ENCODE data around the gene GARIN6.
A peak's percentile ranks its signal among the peaks of the same experiment; 100 is the strongest.

GARIN6 gene

DNA sequence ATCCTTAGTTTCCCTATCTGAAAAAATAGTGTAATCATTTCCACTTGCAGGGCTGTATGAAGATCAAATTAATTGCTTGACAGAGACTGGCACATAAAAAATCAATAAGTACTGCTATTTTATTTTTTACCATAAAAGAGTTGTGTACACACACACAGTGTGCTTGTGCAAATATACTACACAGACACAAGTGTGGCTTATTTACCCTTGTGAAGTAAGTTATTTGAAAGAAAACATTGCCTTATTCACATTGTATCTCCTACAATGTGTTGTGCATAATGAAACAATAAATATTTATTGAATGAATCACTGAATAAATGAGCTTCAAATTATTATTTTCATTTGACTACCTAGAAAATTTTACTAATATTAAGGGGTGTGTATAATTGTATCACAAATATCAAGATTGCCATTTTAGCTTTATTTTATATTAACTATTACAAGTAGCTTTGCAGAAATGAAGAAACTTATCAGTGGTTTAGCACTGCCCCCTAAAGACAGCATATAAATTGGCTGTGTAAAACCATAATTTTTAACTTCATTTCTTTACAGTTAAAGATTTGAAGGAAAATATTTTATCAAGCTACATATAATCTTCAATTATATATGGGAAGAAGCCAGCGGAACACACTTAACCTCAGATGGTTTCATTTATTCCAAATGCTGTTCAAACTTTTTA is 11.3 kb downstream of the GARIN6 start:
- H3K4me3 ChIP-seq (ENCODE audit: low read depth, low read length): no peak overlapping the region
- DNase-seq (ENCODE audit: low read depth): peak; percentile 6
- TF ChIP-seq, protein P1, sequence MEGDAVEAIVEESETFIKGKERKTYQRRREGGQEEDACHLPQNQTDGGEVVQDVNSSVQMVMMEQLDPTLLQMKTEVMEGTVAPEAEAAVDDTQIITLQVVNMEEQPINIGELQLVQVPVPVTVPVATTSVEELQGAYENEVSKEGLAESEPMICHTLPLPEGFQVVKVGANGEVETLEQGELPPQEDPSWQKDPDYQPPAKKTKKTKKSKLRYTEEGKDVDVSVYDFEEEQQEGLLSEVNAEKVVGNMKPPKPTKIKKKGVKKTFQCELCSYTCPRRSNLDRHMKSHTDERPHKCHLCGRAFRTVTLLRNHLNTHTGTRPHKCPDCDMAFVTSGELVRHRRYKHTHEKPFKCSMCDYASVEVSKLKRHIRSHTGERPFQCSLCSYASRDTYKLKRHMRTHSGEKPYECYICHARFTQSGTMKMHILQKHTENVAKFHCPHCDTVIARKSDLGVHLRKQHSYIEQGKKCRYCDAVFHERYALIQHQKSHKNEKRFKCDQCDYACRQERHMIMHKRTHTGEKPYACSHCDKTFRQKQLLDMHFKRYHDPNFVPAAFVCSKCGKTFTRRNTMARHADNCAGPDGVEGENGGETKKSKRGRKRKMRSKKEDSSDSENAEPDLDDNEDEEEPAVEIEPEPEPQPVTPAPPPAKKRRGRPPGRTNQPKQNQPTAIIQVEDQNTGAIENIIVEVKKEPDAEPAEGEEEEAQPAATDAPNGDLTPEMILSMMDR (conservative IDR thresholded peaks at IDR 0.05; ENCODE audit: low read depth, low read length): no peak

DNA sequence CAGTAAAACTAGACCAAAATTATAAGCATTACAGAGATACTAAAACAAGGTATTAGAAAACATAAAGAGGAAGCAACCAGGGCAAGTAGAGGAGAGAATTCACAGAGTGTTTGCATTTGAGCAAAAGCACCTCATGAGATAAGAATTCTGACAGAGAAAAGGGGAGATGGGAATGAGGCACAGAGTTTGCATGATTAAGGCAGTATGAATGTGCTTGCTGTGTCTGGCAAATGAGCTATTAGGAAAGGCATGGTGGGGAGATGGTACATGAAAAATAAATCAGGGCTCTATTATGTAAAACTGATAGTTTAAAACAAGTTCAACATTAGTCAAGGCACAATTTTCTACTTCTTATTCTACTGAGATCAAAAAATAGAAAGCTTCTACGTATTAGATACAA is 23.1 kb downstream of the GARIN6 start:
- peak; percentile 2 for DNase-seq (ENCODE audit: low read depth)
- TF ChIP-seq, protein P1 (conservative IDR thresholded peaks at IDR 0.05; ENCODE audit: low read depth, low read length): no peak

DNA sequence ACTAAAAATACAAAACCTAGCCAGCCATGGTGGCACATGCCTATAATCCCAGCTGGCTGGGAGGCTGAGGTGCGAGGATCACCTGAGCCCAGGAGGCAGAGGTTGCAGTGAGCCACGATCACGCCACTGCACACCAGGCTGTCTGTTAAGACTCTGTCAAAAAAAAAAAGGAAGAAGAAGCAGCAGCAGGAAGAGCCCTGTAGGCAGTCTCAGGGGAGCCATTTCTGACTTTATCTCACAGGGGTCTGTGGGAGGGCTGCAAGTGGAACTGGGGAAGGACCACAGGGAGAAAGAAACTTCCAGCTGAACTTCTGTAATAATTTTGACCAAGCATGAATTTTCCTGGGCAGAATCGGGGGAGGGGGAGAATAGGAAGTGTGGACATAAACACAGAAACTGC is 32.7 kb downstream of the GARIN6 start:
- no peak overlapping the region for H3K4me3 ChIP-seq (ENCODE audit: low read depth, low read length)
- no peak for DNase-seq (ENCODE audit: low read depth)
- TF ChIP-seq, protein P1 (conservative IDR thresholded peaks at IDR 0.05; ENCODE audit: low read depth, low read length): no peak

More for the DNA sequence above, 23.1 kb downstream of the GARIN6 start:
- no peak overlapping the region for H3K4me3 ChIP-seq (ENCODE audit: low read depth, low read length)

DNA sequence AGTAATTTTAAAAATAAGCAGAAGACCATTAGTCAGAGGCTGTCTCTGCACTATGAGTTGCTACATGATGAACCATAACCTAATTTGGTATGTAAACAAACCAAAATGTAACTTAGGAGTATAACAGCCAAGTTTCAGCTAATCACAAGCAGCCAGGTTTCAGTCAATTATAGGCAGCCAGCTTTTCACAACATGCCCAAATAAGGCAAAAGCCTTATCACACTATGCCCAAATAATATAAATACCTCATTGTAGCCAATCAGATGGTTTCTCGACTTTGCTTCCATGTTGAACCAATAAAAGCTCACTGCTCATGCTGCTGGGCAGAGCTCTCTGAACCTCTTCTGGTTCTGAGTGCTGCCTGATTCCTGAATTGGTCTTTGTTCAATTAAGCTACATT is 38.6 kb downstream of the GARIN6 start:
- TF ChIP-seq, protein P1 (conservative IDR thresholded peaks at IDR 0.05; ENCODE audit: low read depth, low read length): no peak
- no peak overlapping the region for H3K4me3 ChIP-seq (ENCODE audit: low read depth, low read length)
- DNase-seq (ENCODE audit: low read depth): no peak

DNA sequence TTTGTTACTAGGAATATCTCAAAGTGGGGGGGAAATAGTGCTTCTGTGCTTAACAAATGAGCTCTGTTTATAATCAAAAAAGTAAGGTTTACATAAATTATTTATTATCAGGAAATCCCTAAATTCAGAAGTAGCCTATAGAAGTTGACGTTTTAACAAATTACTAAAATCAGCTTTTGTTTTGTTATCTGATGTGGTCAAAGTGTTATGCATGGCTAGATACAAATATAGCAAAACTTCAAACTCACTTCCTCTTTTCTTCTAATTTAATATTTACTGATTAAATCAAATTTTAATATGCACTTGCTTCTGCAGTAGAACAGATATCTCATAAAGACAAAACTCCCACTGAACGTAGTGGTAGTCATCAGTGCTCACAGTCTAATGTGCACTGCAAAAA is 47.5 kb downstream of the GARIN6 start:
- TF ChIP-seq, protein P1 (conservative IDR thresholded peaks at IDR 0.05; ENCODE audit: low read depth, low read length): no peak
- DNase-seq (ENCODE audit: low read depth): no peak
- no peak overlapping the region for H3K4me3 ChIP-seq (ENCODE audit: low read depth, low read length)

Measured in choroid plexus epithelial cell (primary cell).